Gastroesophageal sphincter (tissue), 4 donors: ENCODE results near the gene ARNT2. TPM values are rescaled to one million over a fixed set of nuclear protein-coding genes. Genes with fewer than 3 reads are reported as not detected.
A peak's percentile ranks its signal among the peaks of the same experiment; 100 is the strongest.
"Not testable (repeated sequence)": the region's sequence is repeated elsewhere in the genome, so short reads cannot be mapped to it uniquely, and the experiment has no call there.

ENCODE experiments used
- ATAC-seq: fragments of 150-250 bp; one replicate; pipeline ENCODE4 v1.9.1; 2016; ENCODE audit warnings: mild to moderate bottlenecking, moderate library complexity
- H3K27ac ChIP-seq, 4 donors: fragments of 200-600 bp; sonication (generic) in 3 of 4; 1 replicate in 3 of 4; 2 replicates in 1 of 4; pipeline ENCODE4 v1.5.1; 2016 to 2019
- H3K27me3 ChIP-seq: fragments of 200-600 bp; sonication (generic); one replicate; pipeline ENCODE4 v1.5.1; 2019
- H3K36me3 ChIP-seq, 2 donors: fragments of 200-600 bp; sonication (generic); one replicate each; pipeline ENCODE4 v1.5.1; 2019; ENCODE audit warnings: control low read depth in 1 of 2
- H3K4me1 ChIP-seq, 3 donors: fragments of 200-600 bp; sonication (generic); 1 replicate in 2 of 3; 2 replicates in 1 of 3; pipeline ENCODE4 v1.5.1; 2016 to 2019; ENCODE audit warnings: control low read depth in 2 of 3
- H3K4me3 ChIP-seq, 2 donors: fragments of 200-600 bp; sonication (generic); one replicate each; pipeline ENCODE4 v1.5.1; 2019; ENCODE audit warnings: mild to moderate bottlenecking in 1 of 2, moderate library complexity in 1 of 2
- H3K9me3 ChIP-seq, 3 donors: fragments of 200-600 bp; sonication (generic); one replicate each; pipeline ENCODE4 v1.5.1; 2017 to 2019; ENCODE audit warnings: control low read depth in 2 of 3
- EP300 ChIP-seq: sonication (generic); formaldehyde crosslinking; IDR thresholded peaks from one replicate; pipeline ENCODE4 v1.6.1; 2017; ENCODE audit warnings: antibody characterized with exemption, mild to moderate bottlenecking
- POLR2A ChIP-seq, 2 donors: fragments of 450-650 bp; IDR thresholded peaks; one replicate each; pipeline ENCODE4 v1.6.1; 2017; ENCODE audit warnings: antibody characterized with exemption in 2 of 2, mild to moderate bottlenecking in 2 of 2, moderate library complexity in 1 of 2
- POLR2AphosphoS5 ChIP-seq: sonication (generic); formaldehyde crosslinking; IDR thresholded peaks from one replicate; pipeline ENCODE4 v1.6.1; 2017; ENCODE audit warnings: antibody characterized with exemption
- WGBS, 2 donors: methylation state at CpG; one replicate each; pipeline ENCODE4 v1.1.5; 2018; ENCODE audit warnings: low coverage in 1 of 2; 5-methylcytosine and 5-hydroxymethylcytosine counted together
- total RNA-seq, 4 donors: library from RNA; depleted of rRNA; stranded (reverse); fragments of >200 nt; gene quantifications; one replicate each; pipeline ENCODE4 v1.1.0, GENCODE V29; 2016
- TF ChIP-seq, protein P1 (sequence below), 4 experiments: fragments of 200-600 bp in 2 of 4; fragments of 450-650 bp in 2 of 4; sonication (generic) in 1 of 4; IDR thresholded peaks; one replicate each; pipeline ENCODE4 v1.5.1; 2017 to 2019; ENCODE audit warnings: antibody characterized with exemption in 4 of 4, mild to moderate bottlenecking in 2 of 4, moderate library complexity in 2 of 4

The ARNT2 gene
- total RNA-seq, 4 donors from 2014 or later = 6.7 to 11.6 (median 9.4) TPM

DNA sequence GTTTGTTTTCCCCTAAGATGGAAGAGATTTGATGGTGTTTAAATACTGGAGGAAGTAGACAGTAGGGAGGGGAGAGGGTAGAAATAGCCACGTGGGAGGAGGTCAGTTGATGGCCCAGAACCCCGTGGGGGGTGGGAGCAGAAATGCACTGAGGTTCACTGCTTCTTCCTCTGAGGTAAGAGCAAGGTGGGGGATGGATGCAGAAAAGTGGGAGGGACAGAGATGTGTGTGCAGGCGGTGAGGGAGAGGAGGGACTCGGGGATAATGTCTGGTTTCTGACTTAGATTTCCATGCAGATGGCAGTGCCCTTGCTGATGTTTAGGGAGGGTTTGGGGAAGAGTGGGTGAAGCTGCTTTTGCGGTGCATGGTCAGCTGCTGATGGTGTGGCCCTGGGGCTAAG lies 102.9 kb downstream of the ARNT2 start:
- H3K4me1 ChIP-seq = peaks cover 0 to 23% (median 3%) of the 10 kb centered on the region in 3 donors
- no peaks in the 10 kb centered on the region for H3K27me3 ChIP-seq
- no peak overlapping the region for H3K4me3 ChIP-seq
- WGBS, 2 donors = 46 to 78% methylated on average over 4 to 5 of the region's 5 CpGs
- H3K27ac ChIP-seq = peak overlapping the region in 3 of 4 donors; percentile 65 to 75 (median 71)
- ATAC-seq = no peak
- H3K36me3 ChIP-seq = peaks cover 0 to 7% of the 10 kb centered on the region in 2 donors
- peaks cover 0 to 5% (median 0%) of the 10 kb centered on the region in 3 donors for H3K9me3 ChIP-seq
- TF ChIP-seq POLR2AphosphoS5 = no peak

DNA sequence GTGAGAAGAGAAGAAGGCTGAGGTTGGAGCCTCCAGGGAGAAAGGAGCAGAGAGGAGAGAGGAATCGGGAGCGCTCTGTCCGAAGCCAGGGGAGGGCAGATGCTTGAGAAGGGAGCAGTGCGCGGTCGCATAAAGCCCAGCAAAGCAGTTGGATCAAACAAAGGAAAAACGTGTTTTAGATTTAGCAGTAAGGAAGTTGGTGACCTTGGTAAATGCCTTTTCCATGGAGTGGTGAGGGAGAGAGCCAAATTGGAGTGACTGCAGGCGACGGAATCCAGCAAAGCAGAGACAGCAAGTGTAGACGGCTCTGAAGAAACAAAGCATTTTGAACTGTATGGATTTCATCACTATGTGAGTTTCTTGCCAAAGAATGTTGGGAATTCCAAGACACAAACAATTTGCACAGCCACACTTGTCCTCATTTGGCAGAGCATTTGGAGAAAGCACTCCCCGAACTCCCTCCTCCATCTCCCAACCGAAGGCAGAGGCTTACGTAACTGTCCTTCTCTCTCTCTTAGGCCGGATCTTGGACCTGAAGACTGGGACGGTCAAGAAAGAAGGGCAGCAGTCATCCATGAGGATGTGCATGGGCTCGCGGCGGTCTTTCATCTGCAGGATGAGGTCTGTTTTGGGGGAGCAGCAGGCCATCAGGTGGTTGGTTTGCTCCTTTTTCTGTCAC lies 103.6 kb downstream of the ARNT2 start:
- ATAC-seq = peak; percentile 92
- H3K9me3 ChIP-seq = peaks cover 0 to 5% (median 0%) of the 10 kb centered on the region in 3 donors
- TF ChIP-seq, protein P1, sequence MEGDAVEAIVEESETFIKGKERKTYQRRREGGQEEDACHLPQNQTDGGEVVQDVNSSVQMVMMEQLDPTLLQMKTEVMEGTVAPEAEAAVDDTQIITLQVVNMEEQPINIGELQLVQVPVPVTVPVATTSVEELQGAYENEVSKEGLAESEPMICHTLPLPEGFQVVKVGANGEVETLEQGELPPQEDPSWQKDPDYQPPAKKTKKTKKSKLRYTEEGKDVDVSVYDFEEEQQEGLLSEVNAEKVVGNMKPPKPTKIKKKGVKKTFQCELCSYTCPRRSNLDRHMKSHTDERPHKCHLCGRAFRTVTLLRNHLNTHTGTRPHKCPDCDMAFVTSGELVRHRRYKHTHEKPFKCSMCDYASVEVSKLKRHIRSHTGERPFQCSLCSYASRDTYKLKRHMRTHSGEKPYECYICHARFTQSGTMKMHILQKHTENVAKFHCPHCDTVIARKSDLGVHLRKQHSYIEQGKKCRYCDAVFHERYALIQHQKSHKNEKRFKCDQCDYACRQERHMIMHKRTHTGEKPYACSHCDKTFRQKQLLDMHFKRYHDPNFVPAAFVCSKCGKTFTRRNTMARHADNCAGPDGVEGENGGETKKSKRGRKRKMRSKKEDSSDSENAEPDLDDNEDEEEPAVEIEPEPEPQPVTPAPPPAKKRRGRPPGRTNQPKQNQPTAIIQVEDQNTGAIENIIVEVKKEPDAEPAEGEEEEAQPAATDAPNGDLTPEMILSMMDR (IDR thresholded peaks at IDR 0.05) = no peak
- TF ChIP-seq POLR2AphosphoS5 = peak; percentile 57
- 27 to 45% methylated on average over 16 to 18 of the region's 18 CpGs for WGBS, 2 donors
- H3K4me3 ChIP-seq = no peak overlapping the region
- H3K4me1 ChIP-seq = peaks cover 0 to 20% (median 3%) of the 10 kb centered on the region in 3 donors
- peak overlapping the region in 3 of 4 donors; percentile 65 to 75 (median 71) for H3K27ac ChIP-seq
- peaks cover 0 to 7% of the 10 kb centered on the region in 2 donors for H3K36me3 ChIP-seq
- H3K27me3 ChIP-seq = no peaks in the 10 kb centered on the region

DNA sequence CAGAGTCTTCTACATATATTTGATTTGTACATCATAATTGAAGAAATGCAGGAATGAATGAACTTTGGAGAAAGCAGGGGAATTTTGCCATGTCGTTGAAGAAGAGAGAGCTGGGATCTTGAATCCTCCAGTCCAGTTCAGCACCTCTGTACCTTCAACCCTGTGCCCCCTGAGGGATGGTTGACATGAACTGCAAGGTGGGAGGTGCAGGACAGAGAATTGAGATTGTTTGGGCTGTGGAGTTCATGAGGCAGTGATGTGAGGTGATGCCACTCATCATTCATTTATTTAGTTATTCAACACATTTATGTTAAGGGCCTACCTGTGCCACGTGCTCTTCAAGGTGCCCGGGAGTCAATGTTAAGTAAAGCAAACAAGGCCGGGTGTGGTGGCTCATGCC lies 104.6 kb downstream of the ARNT2 start:
- H3K27ac ChIP-seq = no peak overlapping the region
- no peak overlapping the region for H3K4me3 ChIP-seq
- peaks cover 0 to 20% (median 3%) of the 10 kb centered on the region in 3 donors for H3K4me1 ChIP-seq
- no peak for TF ChIP-seq EP300
- no peak for TF ChIP-seq POLR2AphosphoS5
- no peak for TF ChIP-seq POLR2A (IDR thresholded peaks at IDR 0.05)
- TF ChIP-seq, protein P1 (IDR thresholded peaks at IDR 0.05) = no peak
- 70 to 90% methylated on average over 2 to 3 of the region's 4 CpGs for WGBS, 2 donors
- H3K27me3 ChIP-seq = no peaks in the 10 kb centered on the region
- ATAC-seq = no peak
- peaks cover 0 to 5% (median 0%) of the 10 kb centered on the region in 3 donors for H3K9me3 ChIP-seq
- H3K36me3 ChIP-seq = peaks cover 0 to 4% of the 10 kb centered on the region in 2 donors

DNA sequence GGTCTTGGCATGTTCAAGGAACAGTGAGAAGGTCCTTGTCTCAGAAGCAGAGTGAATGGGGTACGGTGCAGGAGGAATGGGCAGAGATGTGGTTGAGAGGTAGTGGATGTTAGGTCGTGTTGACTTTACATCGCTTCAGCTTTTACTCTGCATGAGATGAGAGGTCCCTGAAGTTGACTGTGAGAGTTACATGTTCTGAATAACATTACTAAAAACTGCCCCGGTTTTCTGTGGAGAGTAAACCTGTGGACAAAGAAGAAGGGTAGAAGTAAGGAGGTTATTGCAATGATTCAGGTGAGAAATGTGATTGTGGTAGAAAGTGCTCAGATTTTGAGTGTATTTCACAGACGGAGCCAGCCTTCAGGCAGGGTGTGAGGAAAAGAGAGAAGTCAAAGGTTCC lies 105.6 kb downstream of the ARNT2 start:
- Histone ChIP-seq H3K4me1 (peaks cover 0 to 20% (median 3%) of the 10 kb centered on the region in 3 donors), H3K4me3 (no peak overlapping the region), H3K27me3 (no peaks in the 10 kb centered on the region), H3K36me3 (peaks cover 0 to 12% of the 10 kb centered on the region in 2 donors), H3K27ac (no peak overlapping the region), H3K9me3 (peaks cover 0 to 3% (median 0%) of the 10 kb centered on the region in 3 donors)
- no peak for TF ChIP-seq POLR2A (IDR thresholded peaks at IDR 0.05)
- no peak for TF ChIP-seq EP300
- TF ChIP-seq POLR2AphosphoS5 = no peak
- TF ChIP-seq, protein P1 (IDR thresholded peaks at IDR 0.05) = no peak
- no peak for ATAC-seq
- WGBS, 2 donors = 83 to 93% methylated on average over 5 of the region's 5 CpGs

DNA sequence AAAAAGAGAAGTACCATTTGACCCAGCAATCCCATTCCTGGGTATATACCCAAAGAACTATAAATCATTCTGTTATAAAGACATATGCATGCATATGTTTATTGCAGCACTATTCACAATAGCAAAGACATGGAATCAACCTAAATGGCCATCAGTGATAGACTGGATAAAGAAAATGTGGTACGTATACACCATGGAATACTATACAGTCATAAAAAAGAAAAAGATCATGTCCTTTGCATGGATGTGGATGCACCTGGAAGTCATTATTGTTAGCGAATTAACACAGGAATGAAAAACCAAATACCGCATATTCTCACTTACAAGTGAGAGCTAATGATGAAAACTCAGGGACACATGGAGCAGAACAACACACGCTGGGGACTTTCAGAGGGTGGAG lies 106.8 kb downstream of the ARNT2 start:
- H3K4me3 ChIP-seq, ATAC-seq: not testable (repeated sequence)
- WGBS, 2 donors = 95 to 100% methylated on average over 4 of the region's 4 CpGs

More for the DNA sequence above, 106.8 kb downstream of the ARNT2 start:
- H3K4me1 ChIP-seq = peaks cover 0 to 20% (median 3%) of the 10 kb centered on the region in 3 donors
- H3K27ac ChIP-seq, H3K27me3 ChIP-seq, H3K9me3 ChIP-seq: not testable (repeated sequence)
- peaks cover 0 to 24% of the 10 kb centered on the region in 2 donors for H3K36me3 ChIP-seq
